Upper lobe of left lung (tissue), 6 donors: ENCODE measurements around the gene CDH2. TPM values are rescaled to one million over a fixed set of nuclear protein-coding genes. Genes with fewer than 3 reads are reported as not detected.

Experiments
- ATAC-seq, 2 donors: fragments of 200-7000 bp; cut with Tn5 transposase; one replicate each; pipeline ENCODE4 v1.9.1; 2022; ENCODE audit warnings: mild to moderate bottlenecking in 2 of 2, moderate library complexity in 2 of 2; ENCODE audit not compliant: low FRiP score in 2 of 2
- DNase-seq, 2 donors: peaks; one replicate each; pipeline ENCODE4 v3.0.0-alpha.2; 2019 to 2020
- H3K27ac ChIP-seq, 4 donors: fragments of 200-600 bp; sonication (generic); one replicate each; pipeline ENCODE4 v1.5.1; 2016 to 2019
- H3K27me3 ChIP-seq, 4 donors: fragments of 200-600 bp; sonication (generic); one replicate each; pipeline ENCODE4 v1.5.1; 2017 to 2019
- H3K36me3 ChIP-seq, 4 donors: fragments of 200-600 bp; sonication (generic); one replicate each; pipeline ENCODE4 v1.5.1; 2016 to 2019
- H3K4me1 ChIP-seq, 4 donors: fragments of 200-600 bp; sonication (generic); one replicate each; pipeline ENCODE4 v1.5.1; 2018 to 2019
- H3K4me3 ChIP-seq, 4 donors: fragments of 200-600 bp; sonication (generic); one replicate each; pipeline ENCODE4 v1.5.1; 2017 to 2019; ENCODE audit warnings: mild to moderate bottlenecking in 2 of 4, moderate library complexity in 1 of 4
- H3K9me3 ChIP-seq, 4 donors: fragments of 200-600 bp; sonication (generic); one replicate each; pipeline ENCODE4 v1.5.1; 2018 to 2019
- CTCF ChIP-seq, 6 experiments: fragments of 450-650 bp in 4 of 6; fragments of 200-600 bp in 2 of 6; sonication (generic) in 2 of 6; IDR thresholded peaks; one replicate each; pipeline ENCODE4 v1.5.1; 2016 to 2019; ENCODE audit warnings: antibody characterized with exemption in 6 of 6
- EP300 ChIP-seq, 4 donors: sonication (generic); formaldehyde crosslinking; IDR thresholded peaks; one replicate each; pipeline ENCODE4 v1.5.1; 2017; ENCODE audit warnings: antibody characterized with exemption in 4 of 4, control low read depth in 2 of 4
- POLR2A ChIP-seq, 4 donors: fragments of 450-650 bp; IDR thresholded peaks; one replicate each; pipeline ENCODE4 v1.5.1; 2016 to 2017; ENCODE audit warnings: antibody characterized with exemption in 4 of 4, mild to moderate bottlenecking in 2 of 4
- POLR2AphosphoS5 ChIP-seq, 2 donors: sonication (generic); formaldehyde crosslinking; IDR thresholded peaks; one replicate each; pipeline ENCODE4 v1.5.1; 2017; ENCODE audit warnings: antibody characterized with exemption in 2 of 2
- WGBS, 2 donors: methylation state at CpG; one replicate each; pipeline ENCODE4 v1.1.5; 2017 to 2018; 5-methylcytosine and 5-hydroxymethylcytosine counted together
- total RNA-seq, 6 donors: library from RNA; depleted of rRNA in 4 of 6; stranded (reverse); fragments of >200 nt in 4 of 6; gene quantifications; one replicate each; pipeline versions ENCODE4 v1.1.0 to v1.2.1, GENCODE V29; 2016 to 2021
- donor health status: DM: no; HTN: no; CAD: no; lungs with moderate emphysema.
- donor health status: DM: no; HTN: yes; CAD: no; lungs with severe emphysema.

CDH2 gene
- total RNA-seq, 6 donors from 2014 or later, result 0.20 to 2.3 (median 0.75) TPM; not detected in 2

- no peaks in the 10 kb centered on the region for H3K36me3 ChIP-seq
- no peak overlapping the region for H3K4me3 ChIP-seq
- no peaks in the 10 kb centered on the region for H3K27me3 ChIP-seq
- H3K4me1 ChIP-seq, result no peaks in the 10 kb centered on the region
- WGBS, 2 donors, result 89% methylated on average over 9 of the region's 9 CpGs
- TF ChIP-seq CTCF (IDR thresholded peaks at IDR 0.05) (no peak), POLR2A (IDR thresholded peaks at IDR 0.05) (no peak), EP300 (IDR thresholded peaks at IDR 0.05) (no peak), POLR2AphosphoS5 (IDR thresholded peaks at IDR 0.05) (no peak)
- no peak for ATAC-seq
- H3K27ac ChIP-seq, result no peak overlapping the region
- no peaks in the 10 kb centered on the region for H3K9me3 ChIP-seq
- DNase-seq, result no peak
Measured at GRCh38 chr18:28110924-28111323, 66.0 kb downstream of the CDH2 start.

DNA sequence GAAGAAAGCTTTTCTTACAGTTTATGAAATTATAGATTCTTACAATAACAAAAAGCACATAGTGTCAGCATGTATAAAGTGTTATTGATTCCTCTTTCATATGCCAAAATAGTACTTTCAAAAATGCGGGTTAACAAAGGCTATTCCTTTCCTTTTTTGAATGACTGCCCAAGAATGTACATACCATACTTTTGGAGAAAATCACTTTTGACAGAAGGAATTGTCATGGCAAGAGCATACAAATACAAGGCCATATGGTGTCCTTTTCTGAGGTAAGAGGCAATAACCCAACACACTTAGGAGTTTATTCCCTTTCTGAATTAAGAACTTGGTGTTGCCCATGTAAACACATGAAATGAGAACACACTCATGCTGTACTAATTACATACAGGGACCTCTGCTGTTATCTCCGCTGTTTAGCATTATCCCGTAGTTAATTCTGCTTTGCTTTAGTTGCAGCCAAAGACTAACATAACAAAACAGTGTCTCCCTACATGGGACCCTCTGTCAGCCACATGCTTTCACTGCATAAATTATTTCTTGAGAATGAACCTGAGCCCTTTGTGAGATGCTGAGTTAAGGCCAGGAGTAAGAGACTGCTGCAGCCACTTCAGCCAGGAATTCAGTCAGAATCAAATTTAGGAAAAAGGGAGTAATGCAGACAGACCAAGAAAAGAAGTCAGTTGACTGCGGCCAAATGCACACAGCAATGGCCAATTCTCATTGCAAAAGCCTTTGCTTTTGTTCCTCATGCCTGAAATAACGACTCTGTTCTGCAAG is 67.0 kb downstream of the CDH2 start:
- Histone ChIP-seq H3K4me3 (no peak overlapping the region), H3K27ac (no peak overlapping the region), H3K4me1 (no peaks in the 10 kb centered on the region), H3K9me3 (no peaks in the 10 kb centered on the region), H3K27me3 (no peaks in the 10 kb centered on the region), H3K36me3 (no peaks in the 10 kb centered on the region)
- WGBS, 2 donors, result 76 to 77% methylated on average over 5 of the region's 5 CpGs
- TF ChIP-seq POLR2A (IDR thresholded peaks at IDR 0.05) (no peak), CTCF (IDR thresholded peaks at IDR 0.05) (no peak), EP300 (IDR thresholded peaks at IDR 0.05) (no peak), POLR2AphosphoS5 (IDR thresholded peaks at IDR 0.05) (no peak)
- no peak for DNase-seq
- no peak for ATAC-seq

DNA sequence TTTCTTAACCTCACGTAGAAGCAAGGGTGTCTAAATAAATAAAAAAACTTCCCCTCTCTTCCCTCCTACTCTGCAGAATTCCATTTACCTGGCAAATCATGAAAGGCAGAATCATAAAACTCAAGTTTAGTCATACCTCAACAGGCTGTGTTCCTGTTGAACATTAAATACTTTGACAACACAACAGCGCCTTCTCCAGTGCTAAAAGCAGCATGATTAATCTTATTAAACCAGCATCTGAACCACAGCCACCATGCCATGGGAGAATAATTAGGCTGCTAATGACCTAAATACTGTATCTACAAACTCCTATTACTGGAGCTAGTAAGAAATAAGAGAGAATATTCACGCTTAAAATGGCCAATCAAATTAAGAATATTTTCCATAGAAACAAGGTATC is 68.1 kb downstream of the CDH2 start:
- DNase-seq (no peak), ATAC-seq (no peak)
- Histone ChIP-seq H3K27ac (no peak overlapping the region), H3K9me3 (no peaks in the 10 kb centered on the region), H3K27me3 (no peaks in the 10 kb centered on the region), H3K4me3 (no peak overlapping the region), H3K4me1 (no peaks in the 10 kb centered on the region), H3K36me3 (no peaks in the 10 kb centered on the region)
- 70 to 86% methylated on average over 3 of the region's 3 CpGs for WGBS, 2 donors
- TF ChIP-seq CTCF (IDR thresholded peaks at IDR 0.05) (no peak), EP300 (IDR thresholded peaks at IDR 0.05) (no peak), POLR2AphosphoS5 (IDR thresholded peaks at IDR 0.05) (no peak), POLR2A (IDR thresholded peaks at IDR 0.05) (no peak)

DNA sequence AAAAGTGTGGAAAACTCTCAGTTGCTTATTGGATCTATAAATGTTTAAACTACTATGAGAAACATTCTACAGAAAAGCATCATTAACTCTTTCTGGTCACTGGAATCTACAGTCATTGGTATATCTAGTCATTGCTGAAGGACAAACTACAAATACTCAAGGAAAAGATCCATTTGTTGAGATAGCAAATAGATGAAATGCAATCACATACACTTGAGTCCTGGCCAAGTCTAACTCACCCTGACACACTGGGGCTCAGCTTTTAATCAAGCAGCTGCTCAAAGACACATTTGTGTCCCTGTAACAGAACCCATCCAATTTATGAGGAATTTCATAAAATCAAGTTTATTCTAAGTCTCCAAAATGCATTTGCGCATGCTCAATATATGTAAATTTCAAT is 68.7 kb downstream of the CDH2 start:
- ATAC-seq (no peak), DNase-seq (no peak)
- WGBS, 2 donors, result 94 to 100% methylated on average over 1 of the region's 1 CpG

More for the DNA sequence above, 68.7 kb downstream of the CDH2 start:
- H3K27ac ChIP-seq, result no peak overlapping the region
- H3K4me1 ChIP-seq, result no peaks in the 10 kb centered on the region
- TF ChIP-seq EP300 (IDR thresholded peaks at IDR 0.05), result no peak
- no peak for TF ChIP-seq POLR2A (IDR thresholded peaks at IDR 0.05)
- TF ChIP-seq CTCF (IDR thresholded peaks at IDR 0.05), result no peak
- no peak for TF ChIP-seq POLR2AphosphoS5 (IDR thresholded peaks at IDR 0.05)
- H3K4me3 ChIP-seq, result no peak overlapping the region
- H3K27me3 ChIP-seq, result no peaks in the 10 kb centered on the region
- H3K36me3 ChIP-seq, result no peaks in the 10 kb centered on the region
- no peaks in the 10 kb centered on the region for H3K9me3 ChIP-seq
